ENCODE data around the gene FTH1.

The FTH1 gene

DNA sequence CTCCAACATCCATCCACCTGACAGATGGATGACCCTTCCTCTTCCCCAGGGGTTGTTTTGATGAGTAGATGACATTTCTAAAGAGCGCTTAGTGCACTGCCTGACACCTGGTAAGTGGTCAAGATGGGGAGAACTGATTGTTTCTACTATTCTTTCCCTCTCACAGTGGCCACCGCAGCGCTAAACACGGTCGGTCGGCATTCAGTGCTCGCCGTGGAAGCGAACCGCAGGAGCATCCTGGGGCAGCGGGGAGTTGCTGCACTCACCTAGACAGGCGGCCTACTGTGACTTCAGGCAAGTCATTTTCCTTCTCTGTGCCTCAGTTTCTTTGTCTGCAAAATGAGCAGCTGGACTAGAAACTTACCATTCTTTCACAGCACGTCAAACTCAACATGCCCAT, 22.2 kb downstream of the FTH1 start:
- TF ChIP-seq, protein P1, sequence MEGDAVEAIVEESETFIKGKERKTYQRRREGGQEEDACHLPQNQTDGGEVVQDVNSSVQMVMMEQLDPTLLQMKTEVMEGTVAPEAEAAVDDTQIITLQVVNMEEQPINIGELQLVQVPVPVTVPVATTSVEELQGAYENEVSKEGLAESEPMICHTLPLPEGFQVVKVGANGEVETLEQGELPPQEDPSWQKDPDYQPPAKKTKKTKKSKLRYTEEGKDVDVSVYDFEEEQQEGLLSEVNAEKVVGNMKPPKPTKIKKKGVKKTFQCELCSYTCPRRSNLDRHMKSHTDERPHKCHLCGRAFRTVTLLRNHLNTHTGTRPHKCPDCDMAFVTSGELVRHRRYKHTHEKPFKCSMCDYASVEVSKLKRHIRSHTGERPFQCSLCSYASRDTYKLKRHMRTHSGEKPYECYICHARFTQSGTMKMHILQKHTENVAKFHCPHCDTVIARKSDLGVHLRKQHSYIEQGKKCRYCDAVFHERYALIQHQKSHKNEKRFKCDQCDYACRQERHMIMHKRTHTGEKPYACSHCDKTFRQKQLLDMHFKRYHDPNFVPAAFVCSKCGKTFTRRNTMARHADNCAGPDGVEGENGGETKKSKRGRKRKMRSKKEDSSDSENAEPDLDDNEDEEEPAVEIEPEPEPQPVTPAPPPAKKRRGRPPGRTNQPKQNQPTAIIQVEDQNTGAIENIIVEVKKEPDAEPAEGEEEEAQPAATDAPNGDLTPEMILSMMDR (IDR thresholded peaks at IDR 0.05), result no peak
- Histone ChIP-seq H3K9me3 (no peaks in the 10 kb centered on the region), H3K36me3 (no peaks in the 10 kb centered on the region), H3K4me1 (ENCODE audit: control insufficient read depth in 1 of 2, insufficient read depth in 1 of 2, low read depth in 1 of 2, low read length in 1 of 2) (peaks cover 9 to 17% of the 10 kb centered on the region in 2 experiments), H3K27ac (no peak overlapping the region), H3K4me3 (ENCODE audit: low read depth in 1 of 2, low read length in 1 of 2) (no peak overlapping the region), H3K27me3 (peaks cover 8% of the 10 kb centered on the region)

DNA sequence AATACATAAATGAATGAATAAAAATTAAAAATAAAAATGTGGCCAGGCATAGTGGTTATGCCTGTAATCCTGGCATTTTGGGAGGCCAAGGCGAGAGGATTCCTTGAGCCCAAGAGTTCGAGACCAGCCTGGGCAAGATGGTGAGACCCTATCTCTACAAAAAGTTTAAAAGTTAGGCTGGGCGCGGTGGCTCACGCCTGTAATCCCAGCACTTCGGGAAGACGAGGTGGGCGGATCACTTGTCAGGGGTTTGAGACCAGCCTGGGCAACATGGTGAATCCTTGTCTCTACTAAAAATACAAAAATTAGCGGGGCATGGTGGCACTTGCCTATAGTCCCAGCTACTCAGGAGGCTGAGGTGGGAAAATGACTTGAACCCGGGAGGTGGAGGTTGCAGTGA, 27.0 kb downstream of the FTH1 start:
- TF ChIP-seq, protein P1 (IDR thresholded peaks at IDR 0.05), result no peak
- Histone ChIP-seq H3K4me3 (ENCODE audit: low read depth in 1 of 2, low read length in 1 of 2) (no peak overlapping the region), H3K27me3 (peaks cover 12% of the 10 kb centered on the region), H3K27ac (no peak overlapping the region), H3K4me1 (ENCODE audit: control insufficient read depth in 1 of 2, insufficient read depth in 1 of 2, low read depth in 1 of 2, low read length in 1 of 2) (no peaks in the 10 kb centered on the region), H3K36me3 (no peaks in the 10 kb centered on the region), H3K9me3 (no peaks in the 10 kb centered on the region)

DNA sequence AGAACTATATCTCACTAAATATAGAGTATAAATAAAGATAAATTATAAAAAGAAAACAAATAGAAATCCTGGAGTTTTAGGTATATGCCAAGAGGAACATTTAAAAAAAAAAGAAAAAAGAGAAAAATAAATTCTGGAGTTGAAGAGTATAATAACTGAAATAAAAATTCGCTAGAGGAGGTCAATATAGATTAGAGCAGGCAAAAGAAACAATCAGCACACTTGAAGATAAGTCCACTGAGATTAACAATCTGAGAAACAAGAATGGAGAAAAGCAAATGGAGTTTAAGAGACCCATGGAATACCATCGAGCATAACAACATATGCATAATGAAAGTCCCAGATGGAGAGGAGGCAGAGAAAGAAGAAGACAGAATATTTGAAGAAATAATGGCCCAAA, 31.6 kb downstream of the FTH1 start:
- Histone ChIP-seq H3K27me3 (peaks cover 4% of the 10 kb centered on the region), H3K27ac (no peak overlapping the region), H3K4me1 (ENCODE audit: control insufficient read depth in 1 of 2, insufficient read depth in 1 of 2, low read depth in 1 of 2, low read length in 1 of 2) (no peaks in the 10 kb centered on the region), H3K4me3 (ENCODE audit: low read depth in 1 of 2, low read length in 1 of 2) (no peak overlapping the region), H3K36me3 (no peaks in the 10 kb centered on the region), H3K9me3 (no peaks in the 10 kb centered on the region)
- TF ChIP-seq, protein P1 (IDR thresholded peaks at IDR 0.05), result no peak

DNA sequence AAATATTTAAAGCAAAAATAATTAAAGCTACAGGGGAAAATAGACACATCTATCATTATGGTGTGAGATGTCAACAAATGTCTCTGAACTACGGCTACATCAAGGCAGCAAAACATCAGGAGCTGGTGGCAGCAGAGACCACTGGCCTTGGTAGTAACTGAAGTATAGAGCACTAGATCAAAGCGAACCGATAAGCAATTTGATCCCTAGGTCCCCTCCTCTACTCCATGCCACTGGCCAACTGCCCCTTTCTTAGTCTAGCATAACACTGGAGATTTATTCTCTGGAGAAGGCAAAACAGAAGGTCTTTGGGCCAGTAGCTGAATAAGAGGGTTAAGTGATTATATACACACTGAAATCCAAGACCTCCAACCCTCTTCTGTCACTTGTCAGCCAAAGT, 36.5 kb downstream of the FTH1 start:
- no peaks in the 10 kb centered on the region for H3K4me1 ChIP-seq (ENCODE audit: control insufficient read depth in 1 of 2, insufficient read depth in 1 of 2, low read depth in 1 of 2, low read length in 1 of 2)
- H3K27me3 ChIP-seq, result no peaks in the 10 kb centered on the region
- H3K4me3 ChIP-seq (ENCODE audit: low read depth in 1 of 2, low read length in 1 of 2), result no peak overlapping the region
- no peaks in the 10 kb centered on the region for H3K9me3 ChIP-seq
- no peaks in the 10 kb centered on the region for H3K36me3 ChIP-seq
- TF ChIP-seq, protein P1 (IDR thresholded peaks at IDR 0.05), result no peak
- no peak overlapping the region for H3K27ac ChIP-seq

DNA sequence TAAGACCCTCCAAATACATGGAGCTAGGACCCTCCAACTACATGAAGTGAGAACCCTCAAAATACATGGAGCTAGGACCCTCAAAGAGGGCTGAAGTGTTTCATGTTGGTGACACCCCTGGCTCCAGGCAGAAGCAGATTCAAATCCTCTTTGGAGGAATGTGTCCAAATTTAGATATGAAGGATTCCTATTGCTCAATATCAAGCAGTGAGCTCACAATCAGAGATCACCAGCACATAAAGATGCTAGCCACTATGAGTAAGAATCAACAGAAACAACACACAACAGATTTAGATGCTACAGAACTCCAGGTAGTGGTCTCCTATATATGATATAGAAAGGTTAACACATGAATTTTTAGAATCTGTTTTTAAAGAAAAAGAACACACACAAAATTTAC, 38.8 kb downstream of the FTH1 start:
- Histone ChIP-seq H3K9me3 (no peaks in the 10 kb centered on the region), H3K27me3 (no peaks in the 10 kb centered on the region), H3K4me3 (ENCODE audit: low read depth in 1 of 2, low read length in 1 of 2) (no peak overlapping the region), H3K36me3 (no peaks in the 10 kb centered on the region), H3K27ac (no peak overlapping the region), H3K4me1 (ENCODE audit: control insufficient read depth in 1 of 2, insufficient read depth in 1 of 2, low read depth in 1 of 2, low read length in 1 of 2) (peaks cover 1 to 3% of the 10 kb centered on the region in 2 experiments)
- TF ChIP-seq, protein P1 (IDR thresholded peaks at IDR 0.05), result no peak

DNA sequence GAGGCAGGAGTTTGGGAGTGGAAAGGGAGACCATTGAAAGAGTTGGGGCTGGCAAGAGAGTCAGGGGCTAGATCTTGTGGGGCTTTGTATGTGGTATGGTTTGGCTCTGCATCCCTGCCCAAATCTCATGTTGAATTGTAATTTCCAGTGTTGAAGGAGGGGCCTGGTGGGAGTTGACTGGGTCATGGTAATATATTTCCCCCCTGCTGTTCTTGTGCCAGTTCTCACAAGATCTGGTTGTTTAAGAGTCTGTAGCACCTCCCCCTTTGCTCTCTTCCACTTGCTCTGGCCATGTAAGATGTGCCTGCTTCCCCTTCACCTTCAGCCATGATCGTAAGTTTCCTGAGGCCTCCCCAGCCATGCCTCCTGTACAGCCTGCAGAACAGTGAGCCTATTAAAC, 39.9 kb downstream of the FTH1 start:
- H3K27ac ChIP-seq, result no peak overlapping the region
- TF ChIP-seq, protein P1 (IDR thresholded peaks at IDR 0.05), result no peak

More for the DNA sequence above, 39.9 kb downstream of the FTH1 start:
- Histone ChIP-seq H3K4me1 (ENCODE audit: control insufficient read depth in 1 of 2, insufficient read depth in 1 of 2, low read depth in 1 of 2, low read length in 1 of 2) (peaks cover 12 to 14% of the 10 kb centered on the region in 2 experiments), H3K27me3 (no peaks in the 10 kb centered on the region), H3K9me3 (no peaks in the 10 kb centered on the region), H3K4me3 (ENCODE audit: low read depth in 1 of 2, low read length in 1 of 2) (no peak overlapping the region), H3K36me3 (no peaks in the 10 kb centered on the region)
